ENCODE data around the gene S100A13. TPM values are rescaled to one million over a fixed set of nuclear protein-coding genes. Genes with fewer than 3 reads are reported as not detected.

S100A13 gene
- total and polyA plus RNA-seq, 9 of the 15 experiments (the other 6 are each of a cell fraction or from before 2014, with no cell fraction given), result 41.9 to 129 (median 58.0) TPM

- TF ChIP-seq MGA (IDR thresholded peaks at IDR 0.05) (0 out of 2 replicates have a peak, but pooled peaks have one; percentile 48), NONO (IDR thresholded peaks at IDR 0.05; ENCODE audit: low read depth in 2 of 2, low read length in 1 of 2) (no peak), SUPT5H (IDR thresholded peaks at IDR 0.05) (peak; percentile 97), MNT (conservative IDR thresholded peaks at IDR 0.05) (peak; percentile 94 to 96), CREB3L1 (IDR thresholded peaks at IDR 0.05; ENCODE audit: borderline replicate concordance, low read depth) (peak; percentile 78; the same call in 1 of the 2 replicates), SMARCA5 (IDR thresholded peaks at IDR 0.05) (0 out of 2 replicates have a peak, but pooled peaks have one; percentile 57), ELF1 (tag; IDR thresholded peaks at IDR 0.05) (peak; percentile 49; the same call in 1 of the 2 replicates), ETV1 (tag; conservative IDR thresholded peaks at IDR 0.05; ENCODE audit: low read depth) (peak; percentile 80), PRMT5 (CRISPR knock-in tag; IDR thresholded peaks at IDR 0.05) (0 out of 2 replicates have a peak, but pooled peaks have one; percentile 34), CHD2 (IDR thresholded peaks at IDR 0.05; ENCODE audit: low read depth, low read length) (peak; percentile 28; the same call in 1 of the 2 replicates), PHF20 (IDR thresholded peaks at IDR 0.05; ENCODE audit: partially characterized antibody) (peak; percentile 65), TRIM28 (IDR thresholded peaks at IDR 0.05) (peak; percentile 36; the same call in 1 of the 2 replicates)
Measured at GRCh38 chr1:153633754-153634665, 6.7 kb upstream of the S100A13 start, which contains the start of gene CHTOP (continued).

Data from K562 (cell line).